NCI-H2171 treated with DMSO at 0.1 percent for 48 hours (cell line): Measurements from ENCODE around the gene EDDM3A.

Experiments used
- DNase-seq: peaks from one replicate; lab custom pipeline; 2025; lab: John Stamatoyannopoulos, UW

Gene EDDM3A

DNA sequence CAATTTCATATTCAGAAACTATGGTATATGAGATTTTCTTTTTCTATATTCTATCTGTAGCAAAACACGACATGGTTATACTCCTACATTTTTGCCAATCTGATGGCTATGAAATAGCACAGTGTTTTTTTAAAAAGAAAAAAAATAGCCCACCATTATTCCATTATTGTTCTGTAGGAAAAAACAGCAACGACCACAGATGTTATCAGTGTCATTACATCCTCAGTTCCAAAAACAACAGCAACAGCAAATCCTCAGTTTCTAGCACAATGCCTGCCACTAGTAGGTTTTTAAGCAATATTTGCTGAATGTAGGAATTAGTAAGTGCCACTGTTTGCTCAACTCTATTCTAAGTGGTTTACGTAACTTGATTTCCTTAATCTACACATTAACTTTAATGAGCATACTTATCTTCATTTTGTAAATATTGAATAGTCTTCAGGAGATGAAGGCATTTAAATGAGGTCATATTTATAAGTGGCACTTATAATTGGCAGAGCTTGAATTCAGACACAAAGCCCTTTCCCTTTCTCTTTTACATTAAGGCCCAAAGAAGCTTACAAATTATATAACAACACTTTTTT, 43.6 kb downstream of the EDDM3A start:
- no peak for DNase-seq

- no peak for DNase-seq
Observed at GRCh38 chr14:20790464-20791116, 44.9 kb downstream of the EDDM3A start.

DNA sequence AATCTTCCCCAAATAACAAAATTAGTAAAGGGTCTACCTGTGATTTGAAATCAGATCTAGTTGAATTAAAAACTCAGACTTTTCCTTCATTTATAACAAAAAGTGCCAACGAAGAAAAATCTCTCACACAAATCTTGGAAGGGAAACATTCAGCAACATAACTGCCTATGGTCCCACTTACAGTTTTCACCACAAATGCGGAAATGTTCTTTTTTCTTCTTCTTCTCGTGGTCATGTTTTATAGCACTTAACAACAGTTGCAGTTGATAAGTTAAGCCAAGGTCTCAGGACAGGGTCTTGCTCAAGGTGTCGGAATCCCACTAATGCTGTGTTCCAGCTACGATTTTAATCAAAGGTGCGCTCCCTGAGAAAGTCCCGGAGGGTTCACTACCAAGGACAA, 45.5 kb downstream of the EDDM3A start:
- no peak for DNase-seq

GRCh38 chr14:20791597-20791996, 45.9 kb downstream of the EDDM3A start:
- no peak for DNase-seq

- no peak for DNase-seq
Observed at GRCh38 chr14:20792556-20792955, 46.9 kb downstream of the EDDM3A start.

DNA sequence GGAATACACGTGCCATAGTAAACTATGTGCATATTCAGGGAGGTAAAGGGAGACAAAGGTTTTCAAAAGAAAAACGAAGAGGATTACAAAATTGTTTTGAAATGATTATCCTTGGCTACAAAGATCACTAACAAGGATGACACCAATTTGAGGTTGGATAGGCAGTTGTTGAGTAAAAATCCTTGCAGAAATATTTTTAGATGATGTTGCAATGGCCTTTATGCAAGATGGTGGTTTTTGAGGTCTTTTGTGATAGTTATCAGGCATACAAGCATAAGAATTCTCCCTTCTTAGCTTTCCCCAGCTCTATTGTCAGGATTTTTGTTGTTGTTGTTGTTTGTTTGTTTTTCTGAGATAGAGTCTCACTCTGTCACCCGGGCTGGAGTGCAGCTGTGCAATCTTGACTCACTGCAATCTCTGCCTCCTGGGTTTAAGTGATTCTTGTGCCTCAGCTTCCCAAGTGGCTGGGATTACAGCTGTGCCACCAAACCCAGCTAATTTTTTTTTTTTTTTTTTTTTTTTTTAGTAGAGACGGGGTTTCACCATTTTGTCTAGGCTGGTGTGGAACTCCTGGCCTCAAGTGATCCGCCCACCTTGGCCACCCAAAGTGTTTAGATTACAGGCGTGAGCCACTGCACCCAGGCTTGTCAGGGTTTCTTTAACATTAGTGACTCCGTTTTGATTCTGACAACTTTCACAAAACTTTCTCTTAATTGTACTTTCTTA, 49.1 kb downstream of the EDDM3A start:
- no peak for DNase-seq

DNA sequence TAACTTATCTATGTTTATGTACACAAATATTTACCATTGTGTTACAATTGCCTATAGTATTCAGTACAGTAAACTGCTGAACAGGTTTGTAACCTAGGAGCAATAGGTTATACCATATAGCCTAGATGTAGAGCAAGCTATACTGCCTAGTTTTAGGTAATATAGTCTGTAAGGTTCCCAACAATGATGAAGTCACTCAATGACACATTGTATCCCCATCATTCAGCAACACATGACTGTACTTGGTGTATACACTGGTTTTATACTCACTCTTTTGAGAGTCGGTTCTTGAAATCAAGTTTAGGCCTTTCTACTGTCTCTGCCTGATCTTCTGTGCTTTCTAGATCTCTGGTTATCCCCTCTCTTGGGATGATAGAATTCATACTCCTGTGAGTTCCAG, 51.5 kb downstream of the EDDM3A start:
- DNase-seq: no peak
